ENCODE data around the gene PPP2R5D. TPM values are rescaled to one million over a fixed set of nuclear protein-coding genes. Genes with fewer than 3 reads are reported as not detected.

PPP2R5D gene
- total and polyA plus RNA-seq, 2 of the 4 experiments (the other 2 are of a cell fraction): 55.6 to 68.8 TPM

- ChIA-PET POLR2A (ENCODE audit: unreplicated experiment) (no interaction called here), CTCF (no interaction called here)
- Histone ChIP-seq H3K9me3 (ENCODE audit: control insufficient read depth, insufficient read depth, low read length) (no peaks in the 10 kb centered on the region), H3K4me1 (ENCODE audit: control insufficient read depth, insufficient read depth, low read length) (peaks cover 14% of the 10 kb centered on the region), H3K4me2 (ENCODE audit: low read depth, low read length) (no peak overlapping the region), H4K91ac (ENCODE audit: insufficient read depth, low read depth, low read length) (no peak overlapping the region), H2BK120ac (ENCODE audit: low read depth, low read length) (no peak overlapping the region), H3K27ac (ENCODE audit: insufficient read depth, low read length) (no peak overlapping the region), H2AFZ (replicated peaks; ENCODE audit: low read length, poor library complexity) (no peak overlapping the region), H2AK5ac (ENCODE audit: low read depth, low read length) (no peak overlapping the region), H2BK15ac (ENCODE audit: low read depth, low read length) (no peak overlapping the region), H4K8ac (ENCODE audit: low read depth in 2 of 2, low read length in 2 of 2) (peak overlapping the region in 1 of 2 experiments; percentile 88; a peak in 1 of 4 replicates), H3K23ac (ENCODE audit: low read depth, low read length) (no peak overlapping the region), H3K79me1 (ENCODE audit: low read depth in 1 of 2, low read length in 2 of 2) (peaks cover 24 to 78% of the 10 kb centered on the region in 2 experiments), H3K4ac (ENCODE audit: low read depth, low read length) (no peak overlapping the region), H3K9me1 (ENCODE audit: insufficient read depth, low read length) (peaks cover 7% of the 10 kb centered on the region), H2BK5ac (ENCODE audit: low read depth, low read length, poor library complexity, severe bottlenecking) (no peak overlapping the region), H2AK9ac (replicated peaks; ENCODE audit: low read depth, low read length, poor library complexity) (no peak overlapping the region), H3K14ac (replicated peaks; ENCODE audit: low read depth, low read length) (no peak overlapping the region), H3K36me3 (ENCODE audit: control insufficient read depth, insufficient read depth, low read length) (peaks cover 38% of the 10 kb centered on the region), H4K20me1 (ENCODE audit: insufficient read depth, low read length) (peaks cover 12% of the 10 kb centered on the region), H3K27me3 (ENCODE audit: control insufficient read depth, insufficient read depth, low read length) (no peaks in the 10 kb centered on the region), H4K5ac (ENCODE audit: low read depth, low read length) (no peak overlapping the region; the same call in 1 of the 2 replicates), H3K56ac (ENCODE audit: extremely low read depth, insufficient read depth, low read length) (no peak overlapping the region), H3K9ac (ENCODE audit: low read depth, low read length) (no peak overlapping the region), H3K4me3 (ENCODE audit: insufficient read depth, low read depth, low read length) (no peak overlapping the region), H2BK20ac (ENCODE audit: low read depth, low read length) (no peak overlapping the region), H3K18ac (ENCODE audit: low read depth, low read length) (no peak overlapping the region)
- in situ Hi-C loops (cut with MboI; ENCODE audit: low sequenced_read_pairs) (no loop called here), dilution Hi-C loops (cut with HindIII; ENCODE audit: low sequenced_read_pairs, unreplicated experiment) (no loop called here), intact Hi-C loops (cut with micrococcal nuclease) (no loop called here)
- TF ChIP-seq RFX5 (IDR thresholded peaks at IDR 0.05; ENCODE audit: low read depth, low read length): no peak
- TF ChIP-seq FOS (IDR thresholded peaks at IDR 0.05; ENCODE audit: low read depth, low read length): no peak
- TF ChIP-seq SMC3 (IDR thresholded peaks at IDR 0.05; ENCODE audit: low read depth, low read length): no peak
- no peak for TF ChIP-seq MAZ (IDR thresholded peaks at IDR 0.05; ENCODE audit: borderline replicate concordance, low read depth, low read length)
- TF ChIP-seq USF2 (IDR thresholded peaks at IDR 0.05; ENCODE audit: low read depth, low read length): no peak
- no peak for TF ChIP-seq RAD21 (IDR thresholded peaks at IDR 0.05; ENCODE audit: low read length)
- TF ChIP-seq CTCF (conservative IDR thresholded peaks at IDR 0.05; ENCODE audit: low read depth, low read length): no peak
- TF ChIP-seq MAFK (IDR thresholded peaks at IDR 0.05; ENCODE audit: low read depth, low read length): no peak
- TF ChIP-seq POLR2A (IDR thresholded peaks at IDR 0.05; ENCODE audit: low read depth, low read length): no peak
- no peak for TF ChIP-seq ELK1 (IDR thresholded peaks at IDR 0.05; ENCODE audit: borderline replicate concordance, low read depth, low read length)
- no peak for TF ChIP-seq NFE2L2 (IDR thresholded peaks at IDR 0.05; ENCODE audit: low read depth, low read length)
- TF ChIP-seq CEBPB (IDR thresholded peaks at IDR 0.05; ENCODE audit: low read depth, low read length): no peak
- TF ChIP-seq CHD1 (IDR thresholded peaks at IDR 0.05; ENCODE audit: low read depth, low read length): no peak
- no peak for TF ChIP-seq BHLHE40 (IDR thresholded peaks at IDR 0.05; ENCODE audit: low read depth, low read length)
- BruUV-seq (replicated peaks): no TSS peak
- no peak for DNase-seq
- ATAC-seq (ENCODE audit: low read depth): no peak
- WGBS, 2 experiments (ENCODE audit: extremely low coverage in 2 of 2, insufficient read length in 1 of 2): 94% methylated on average over 2 of the region's 3 CpGs; no CpG with 5 or more reads in 1 of the 2 experiments
Measured at GRCh38 chr6:43020052-43020705, 35.8 kb downstream of the PPP2R5D start.

Data from IMR-90 (cell line).